DMS153 (cell line): Measurements from ENCODE around the gene SPATA13.
A peak's percentile ranks its signal among the peaks of the same experiment; 100 is the strongest.

Experiments used
- DNase-seq: peaks from one replicate; lab custom pipeline; 2025; lab: John Stamatoyannopoulos, UW

SPATA13 gene

DNA sequence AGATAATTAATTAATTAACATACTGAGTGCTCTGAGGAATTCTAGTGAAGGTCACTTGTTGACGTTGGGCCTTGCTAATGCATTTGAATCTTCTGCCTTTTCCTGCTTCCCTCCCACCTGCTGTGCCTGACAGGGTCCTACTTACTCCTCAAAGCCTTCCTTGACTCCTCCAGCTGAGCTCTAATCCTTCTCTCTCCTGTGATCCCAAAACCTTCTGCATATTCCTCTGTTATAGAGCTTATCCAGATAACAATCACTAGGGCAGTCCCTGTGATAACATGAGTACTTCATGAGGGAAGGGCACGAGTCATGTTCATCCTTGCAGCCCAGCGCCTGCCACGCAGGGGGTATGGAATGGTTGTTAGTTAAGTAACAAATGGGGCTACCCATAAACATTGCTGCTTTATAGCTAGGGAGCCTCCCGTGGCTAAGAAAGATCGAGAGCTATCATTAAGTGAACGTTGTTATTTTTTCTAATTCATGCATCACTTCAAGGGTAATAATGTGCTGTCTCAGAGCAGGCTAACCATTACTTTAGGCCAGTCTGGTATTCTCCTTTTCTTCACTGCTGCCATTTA is 19.1 kb upstream of the SPATA13 start:
- DNase-seq, result no peak

GRCh38 chr13:24142453-24142852 is 18.1 kb upstream of the SPATA13 start:
- no peak for DNase-seq

DNA sequence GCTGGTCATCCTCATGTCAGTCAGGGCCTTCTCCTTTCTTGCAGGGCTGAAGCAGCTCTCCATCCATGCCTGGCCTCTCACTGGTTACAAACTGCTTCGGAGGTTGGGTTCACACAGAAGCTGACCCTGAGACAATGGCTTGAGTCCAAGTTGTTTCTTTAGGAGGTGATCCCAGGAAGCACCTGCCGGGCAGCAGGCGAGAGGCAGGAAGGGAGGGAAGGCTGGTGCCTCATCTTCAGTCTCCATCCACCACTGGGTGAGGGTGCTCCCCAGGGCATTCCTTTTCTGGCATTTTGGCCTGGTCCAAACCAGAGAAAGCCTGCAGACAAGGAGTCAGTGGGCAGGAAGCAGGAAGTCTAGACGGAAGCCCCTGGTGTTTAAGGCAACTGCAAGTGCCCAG is 17.6 kb upstream of the SPATA13 start:
- no peak for DNase-seq

DNA sequence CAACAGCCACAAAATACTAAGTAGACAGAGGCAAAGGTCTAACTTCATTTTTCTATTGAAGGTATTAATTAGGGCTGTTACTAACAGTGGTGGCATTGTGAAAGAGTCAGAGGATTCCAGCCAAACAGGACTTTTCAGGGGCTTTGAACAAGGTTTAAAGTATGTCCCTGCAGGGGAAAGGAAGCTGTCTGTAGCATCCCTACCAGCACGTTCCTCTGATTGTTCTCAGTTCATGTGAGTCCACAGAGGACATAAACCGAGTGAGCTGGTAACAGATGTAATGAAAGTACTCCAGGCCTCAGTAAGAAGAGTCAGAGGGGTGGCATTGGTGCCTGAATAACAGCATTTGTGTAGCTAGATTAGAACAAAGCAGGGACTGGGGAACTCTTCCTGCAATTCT is 15.3 kb upstream of the SPATA13 start:
- no peak for DNase-seq

GRCh38 chr13:24145674-24146073 is 14.8 kb upstream of the SPATA13 start:
- DNase-seq, result no peak

DNA sequence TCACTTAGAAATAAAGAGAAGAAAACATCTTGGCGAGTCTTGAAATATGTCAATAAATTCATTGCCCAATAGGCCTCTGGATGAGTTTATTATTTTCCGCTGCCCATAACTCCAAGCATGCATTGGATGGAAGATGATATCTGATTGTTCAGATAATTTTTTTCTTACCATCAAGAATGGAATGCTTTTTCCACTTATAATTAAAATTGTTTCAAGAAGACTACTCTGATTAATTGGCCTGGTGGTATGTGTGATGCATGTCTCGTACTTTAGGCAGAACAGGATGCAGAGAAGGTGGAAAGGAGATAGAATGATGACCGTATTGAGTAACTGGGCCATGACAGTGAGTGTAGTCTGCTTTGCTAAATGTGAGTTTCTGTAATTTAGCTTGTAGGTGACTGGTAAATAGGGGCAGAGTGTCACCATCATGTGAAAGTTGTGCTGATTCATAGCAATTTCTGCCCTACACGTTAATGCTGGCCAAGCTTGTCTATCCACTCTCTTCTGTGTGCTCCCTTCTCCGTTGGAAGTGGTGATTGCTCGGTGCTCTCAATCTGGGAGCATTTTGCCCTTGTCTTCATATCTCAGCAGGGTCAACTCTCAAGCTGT is 13.5 kb upstream of the SPATA13 start:
- no peak for DNase-seq

DNA sequence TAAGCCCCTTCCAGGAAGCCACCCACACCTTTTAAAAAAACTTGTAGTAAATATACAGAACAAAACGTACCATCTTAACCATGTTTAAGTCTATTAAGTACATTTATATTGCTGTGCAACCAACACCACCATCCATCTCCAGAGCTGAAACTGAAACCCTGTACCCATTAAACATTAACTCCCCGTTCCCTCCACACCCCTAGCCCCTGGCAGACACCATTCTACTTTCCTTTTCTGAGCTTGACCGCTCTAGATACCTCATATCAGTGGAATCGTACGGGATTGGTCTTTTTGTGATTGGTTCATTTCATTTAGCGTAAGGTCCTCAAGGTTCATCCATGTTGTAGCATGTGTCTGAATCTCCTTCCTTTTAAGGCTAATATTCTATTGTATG is 13.0 kb upstream of the SPATA13 start:
- no peak for DNase-seq

GRCh38 chr13:24148414-24149235 is 11.9 kb upstream of the SPATA13 start:
- DNase-seq, result peak; percentile 69

- DNase-seq, result no peak
These were observed 11.1 kb upstream of the SPATA13 start for GRCh38 chr13:24149246-24150032.

DNA sequence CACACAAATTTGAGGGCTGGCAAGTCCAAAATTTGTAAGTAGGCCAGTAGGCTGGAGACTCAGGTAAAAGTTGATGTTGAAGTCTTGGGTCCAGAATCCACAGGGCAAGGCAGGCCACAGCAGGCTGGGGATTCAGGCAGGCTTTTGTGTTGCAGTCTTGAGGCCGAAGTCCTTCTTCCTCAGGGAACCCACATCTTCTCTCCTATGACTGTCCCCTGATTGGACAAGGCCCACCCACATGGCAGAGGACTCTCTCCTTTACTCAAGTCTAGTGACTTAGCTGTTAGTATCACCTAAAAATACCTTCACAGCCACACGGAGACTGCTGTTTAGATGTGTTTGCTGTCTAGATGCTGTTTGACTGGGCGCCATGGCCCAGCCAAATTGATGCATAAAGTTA is 9.9 kb upstream of the SPATA13 start:
- no peak for DNase-seq

DNA sequence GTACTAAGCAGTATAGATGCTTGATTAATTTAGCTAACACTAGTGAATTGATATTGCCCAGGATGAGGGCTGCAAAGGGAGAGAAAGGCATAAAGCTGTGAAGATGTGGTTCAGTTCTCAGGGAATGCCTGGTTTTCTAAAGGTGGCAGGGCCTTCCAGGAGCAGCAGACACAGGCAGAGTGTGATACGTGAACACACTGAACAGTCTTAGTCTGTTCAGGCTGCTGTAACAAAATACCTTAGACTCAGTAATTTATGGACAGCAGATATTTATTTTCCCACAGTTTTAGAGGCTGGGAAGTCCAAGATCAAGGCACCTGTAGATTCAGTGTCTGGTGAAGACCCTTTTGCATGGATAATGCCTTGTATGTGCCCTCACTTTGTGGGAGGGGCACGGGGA is 8.7 kb upstream of the SPATA13 start:
- DNase-seq, result no peak

DNA sequence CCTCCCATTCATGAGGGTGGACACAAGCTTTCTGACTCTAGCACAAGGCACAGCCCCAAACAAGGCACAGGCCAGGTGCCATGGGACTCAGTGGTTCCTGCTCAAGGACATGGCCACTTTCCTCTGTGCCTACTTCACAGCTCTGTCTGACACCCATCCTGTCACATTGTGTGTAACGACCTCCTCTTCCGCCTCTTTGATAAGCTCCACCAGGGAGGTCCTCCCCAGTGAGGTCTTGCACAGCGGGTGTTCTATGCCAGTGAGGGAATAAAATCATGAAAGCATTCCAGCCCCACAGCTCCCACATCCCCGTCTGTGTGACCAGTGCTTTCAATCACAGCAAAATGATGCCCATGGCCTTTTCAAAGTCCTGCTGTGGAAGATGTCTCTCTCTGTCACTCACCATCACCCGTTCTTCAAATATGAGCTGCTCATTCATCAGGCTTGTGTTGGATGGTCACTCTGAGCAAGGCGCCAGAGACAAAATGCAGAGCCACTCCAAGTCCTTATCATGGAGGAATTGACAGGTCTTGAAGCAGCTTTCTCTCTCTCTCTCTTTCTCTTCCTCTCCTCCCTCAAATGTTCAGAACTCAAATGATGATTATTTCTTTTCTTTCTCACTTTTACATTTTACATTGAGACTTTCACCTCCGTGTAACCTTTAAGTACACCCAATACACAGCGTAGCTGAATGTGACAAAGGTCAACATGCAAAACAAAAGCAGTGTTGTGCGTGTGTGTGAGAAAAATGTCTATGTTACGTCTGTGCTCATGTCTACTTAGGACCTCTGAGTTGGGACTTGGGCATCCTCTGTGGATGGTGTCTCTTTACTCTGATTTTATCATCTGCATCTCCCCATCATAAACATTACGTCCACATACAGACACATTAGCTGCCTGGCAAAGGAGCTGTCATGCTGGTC is 8.0 kb upstream of the SPATA13 start:
- DNase-seq, result no peak

GRCh38 chr13:24153347-24153746 is 7.2 kb upstream of the SPATA13 start:
- no peak for DNase-seq

DNA sequence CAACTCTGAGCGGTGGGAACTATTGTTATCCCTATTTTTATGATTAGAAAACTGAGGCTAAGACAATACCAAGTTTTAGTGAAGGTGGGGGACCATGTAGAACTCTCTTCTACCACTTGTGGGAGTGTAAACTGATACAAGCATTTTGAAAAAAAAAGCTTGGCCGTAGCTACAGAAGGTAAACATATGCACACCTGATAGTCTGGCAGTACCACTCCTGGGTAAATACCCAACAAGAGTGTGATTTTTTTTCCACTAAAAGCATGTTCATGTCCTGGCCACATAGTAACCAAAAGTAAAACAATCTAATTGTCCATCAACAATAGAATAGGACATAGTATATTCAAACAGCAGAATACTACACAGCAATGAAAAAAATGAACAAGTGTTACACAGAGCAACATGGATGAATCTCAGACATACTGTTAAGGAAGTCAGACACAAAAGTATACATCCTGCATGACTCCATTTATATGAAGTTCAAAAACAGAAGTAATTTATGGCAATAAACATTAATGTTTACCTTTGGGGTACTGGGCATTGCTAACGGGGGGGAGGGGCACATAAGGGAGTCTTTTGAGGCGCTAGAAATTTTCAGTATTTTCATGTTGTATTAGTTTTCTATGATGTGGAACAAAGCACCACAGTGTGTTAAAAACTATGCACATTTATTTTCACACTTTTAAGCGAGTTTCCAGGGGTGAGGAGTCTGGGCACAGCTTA is 6.4 kb upstream of the SPATA13 start:
- DNase-seq, result no peak

DNA sequence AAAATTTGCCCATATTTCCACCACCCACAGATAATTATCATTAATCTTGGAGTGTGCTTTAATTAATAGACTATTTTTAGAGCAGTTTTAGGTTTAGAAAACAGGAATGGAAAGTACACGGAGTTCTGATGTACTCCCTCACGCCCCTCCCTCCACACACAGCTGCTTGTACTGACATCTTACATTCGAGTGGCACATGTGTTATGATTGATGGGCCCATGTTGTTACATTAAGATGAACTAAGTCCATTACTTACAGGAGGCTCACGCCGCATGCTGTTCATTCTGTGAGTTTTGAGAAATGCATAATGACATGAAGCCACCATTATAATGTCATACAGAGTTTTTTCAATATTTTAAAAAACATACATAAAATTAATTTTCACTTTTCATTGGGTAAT is 1.2 kb upstream of the SPATA13 start:
- no peak for DNase-seq

- DNase-seq, result no peak
These were observed 673 bp downstream of the SPATA13 start for GRCh38 chr13:24161010-24161775.

DNA sequence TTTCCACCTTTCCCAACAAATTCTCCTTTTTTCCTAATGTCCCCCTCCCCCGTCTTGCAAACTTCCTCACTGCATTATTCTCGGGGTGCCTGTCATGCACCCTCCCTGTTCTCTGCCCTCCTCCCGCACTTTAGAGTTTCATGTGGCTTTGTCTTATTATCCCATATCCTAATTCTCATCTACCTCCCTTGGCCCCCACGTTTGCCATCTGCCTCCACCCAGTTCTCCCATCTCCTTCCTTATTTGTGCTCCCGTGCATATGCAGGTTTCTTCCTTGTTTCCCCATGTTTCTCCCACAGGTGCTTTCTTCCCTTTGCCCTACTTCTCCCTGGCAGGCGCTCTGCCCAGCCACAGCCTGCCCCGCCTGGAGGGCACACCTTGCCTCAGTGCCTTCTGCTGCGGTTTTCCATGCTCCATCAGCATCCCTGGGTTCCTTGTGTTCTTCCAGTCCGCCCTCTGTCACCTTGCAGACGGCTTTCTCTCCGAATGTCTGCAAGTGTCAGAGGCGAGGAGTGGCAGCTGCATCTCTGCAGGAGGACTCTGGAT is 1.5 kb downstream of the SPATA13 start:
- no peak for DNase-seq

GRCh38 chr13:24162604-24163003 is 2.1 kb downstream of the SPATA13 start:
- no peak for DNase-seq

DNA sequence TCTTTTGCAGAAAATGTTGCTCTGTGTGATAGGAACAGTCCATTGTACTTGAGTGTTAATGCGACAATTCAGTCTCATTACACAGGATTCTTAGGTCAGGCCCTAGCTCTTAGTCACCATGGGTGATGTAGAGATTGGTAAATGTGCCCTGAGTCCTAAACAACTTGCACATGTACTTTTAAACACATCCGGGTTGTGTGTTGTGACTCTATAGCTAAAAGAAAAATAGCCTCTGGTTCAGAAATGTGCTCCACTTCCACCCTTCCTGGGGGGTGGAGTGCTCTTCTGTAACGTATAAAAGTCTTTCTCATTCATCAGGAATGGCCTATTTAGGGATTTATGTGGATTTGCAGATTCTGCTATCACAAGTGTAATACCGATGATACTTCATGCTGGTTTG is 5.2 kb downstream of the SPATA13 start:
- no peak for DNase-seq

- no peak for DNase-seq
These were observed 6.0 kb downstream of the SPATA13 start for GRCh38 chr13:24166561-24166960.
